22Rv1 (cell line): Measurements from ENCODE around the gene PLAC9.

Source experiments
- CTCF ChIP-seq: fragments of 450-650 bp; IDR thresholded peaks from 2 replicates; pipeline ENCODE4 v1.5.1; 2017; ENCODE audit warnings: mild to moderate bottlenecking
- ZFX ChIP-seq: fragments of 450-650 bp; IDR thresholded peaks from 2 replicates; pipeline ENCODE4 v1.6.1; 2017; ENCODE audit warnings: antibody characterized with exemption, borderline replicate concordance

- TF ChIP-seq CTCF (no peak), ZFX (no peak)
Measured at GRCh38 chr10:80194373-80195045, 62.0 kb downstream of the PLAC9 start.
